ENCODE results near the gene HSPA12B. TPM values are rescaled to one million over a fixed set of nuclear protein-coding genes. Genes with fewer than 3 reads are reported as not detected.

The HSPA12B gene
- total RNA-seq, 4 donors from 2014 or later = 0.75 to 4.1 (median 2.7) TPM

DNA sequence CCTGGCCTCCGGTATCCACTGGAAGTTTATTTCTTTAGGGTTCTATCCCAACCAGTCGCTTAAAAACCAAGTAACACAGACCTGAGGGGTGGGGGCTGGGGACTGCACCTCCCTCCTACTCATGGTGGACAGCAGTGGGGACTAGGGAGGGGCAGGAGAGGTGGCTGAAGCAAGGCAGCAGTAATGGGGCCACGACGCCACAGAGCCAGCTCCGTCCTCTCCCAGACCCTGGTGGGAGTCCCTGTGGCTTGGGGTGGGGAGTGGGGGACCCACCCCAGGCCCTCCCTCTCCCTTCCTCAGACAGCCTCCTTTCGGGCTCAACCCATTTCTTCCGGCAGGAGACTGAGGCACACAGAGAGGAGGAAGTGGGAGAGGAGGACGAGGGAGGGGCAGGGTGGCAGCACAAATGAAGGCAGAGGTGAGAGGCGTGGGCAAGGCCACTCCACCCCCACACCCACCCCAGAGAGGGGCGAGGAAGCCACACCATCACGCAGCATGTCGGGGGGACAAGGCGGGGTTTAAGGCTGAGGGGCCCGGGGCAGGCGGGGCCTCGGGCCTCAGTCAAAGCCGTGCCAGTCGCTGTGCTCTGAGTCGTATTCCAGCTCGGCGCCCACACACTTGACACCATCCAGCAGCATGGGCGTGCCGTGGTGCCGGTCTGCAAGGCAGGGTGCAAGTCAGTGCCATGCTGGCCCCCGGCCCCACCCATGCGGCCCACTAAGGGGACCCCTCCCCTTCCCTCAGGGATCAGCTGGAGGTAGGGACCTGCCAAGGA is 21.2 kb downstream of the HSPA12B start:
- WGBS, 2 donors (ENCODE audit: low coverage in 1 of 2) = 90% methylated on average over 20 of the region's 26 CpGs; no CpG with 5 or more reads in 1 of the 2 donors
- Histone ChIP-seq H3K4me3 (no peak overlapping the region), H3K9me3 (no peaks in the 10 kb centered on the region), H3K36me3 (no peaks in the 10 kb centered on the region), H3K27ac (no peak overlapping the region), H3K27me3 (peaks cover 16% of the 10 kb centered on the region), H3K4me1 (peaks cover 2 to 20% (median 10%) of the 10 kb centered on the region in 4 donors)
- no peak for TF ChIP-seq CTCF (IDR thresholded peaks at IDR 0.05)
- intact Hi-C loops (cut with DNase I; ENCODE audit: low total_unique reads) = no loop called here
- in situ Hi-C loops (cut with MboI; ENCODE audit: low pct_ligation_motif_present in 1 of 4, low pct_unique_long_range_greater_than_20kb in 1 of 4, low sequenced_read_pairs in 3 of 4) = no loop called here
- no peak for DNase-seq

GRCh38 chr20:3754276-3754630 is 21.8 kb downstream of the HSPA12B start:
- Histone ChIP-seq H3K36me3 (no peaks in the 10 kb centered on the region), H3K27ac (no peak overlapping the region), H3K4me3 (no peak overlapping the region), H3K9me3 (no peaks in the 10 kb centered on the region), H3K27me3 (peaks cover 14% of the 10 kb centered on the region), H3K4me1 (peaks cover 2 to 20% (median 10%) of the 10 kb centered on the region in 4 donors)
- in situ Hi-C loops (cut with MboI; ENCODE audit: low pct_ligation_motif_present in 1 of 4, low pct_unique_long_range_greater_than_20kb in 1 of 4, low sequenced_read_pairs in 3 of 4) = no loop called here
- no peak for DNase-seq
- intact Hi-C loops (cut with DNase I; ENCODE audit: low total_unique reads) = no loop called here
- no peak for TF ChIP-seq POLR2AphosphoS5 (IDR thresholded peaks at IDR 0.05)
- no peak for TF ChIP-seq POLR2A (IDR thresholded peaks at IDR 0.05)
- no peak for TF ChIP-seq EP300 (IDR thresholded peaks at IDR 0.05; ENCODE audit: low read depth)
- no peak for TF ChIP-seq CTCF (IDR thresholded peaks at IDR 0.05)
- 85 to 91% methylated on average over 4 to 16 of the region's 16 CpGs for WGBS, 2 donors (ENCODE audit: low coverage in 1 of 2)

- peaks cover 0 to 12% (median 6%) of the 10 kb centered on the region in 4 donors for H3K4me1 ChIP-seq
- no peak for DNase-seq
- intact Hi-C loops (cut with DNase I; ENCODE audit: low total_unique reads) (no loop called here), in situ Hi-C loops (cut with MboI; ENCODE audit: low pct_ligation_motif_present in 1 of 4, low pct_unique_long_range_greater_than_20kb in 1 of 4, low sequenced_read_pairs in 3 of 4) (no loop called here)
- 94% methylated on average over 5 of the region's 7 CpGs; no CpG with 5 or more reads in 1 of the 2 donors for WGBS, 2 donors (ENCODE audit: low coverage in 1 of 2)
- H3K27ac ChIP-seq = no peak overlapping the region
- no peak overlapping the region for H3K4me3 ChIP-seq
- H3K9me3 ChIP-seq = no peaks in the 10 kb centered on the region
- H3K36me3 ChIP-seq = no peaks in the 10 kb centered on the region
- peaks cover 4% of the 10 kb centered on the region for H3K27me3 ChIP-seq
- no peak for TF ChIP-seq POLR2A (IDR thresholded peaks at IDR 0.05)
These were observed 22.8 kb downstream of the HSPA12B start for GRCh38 chr20:3755269-3755668.

- DNase-seq = no peak
- H3K36me3 ChIP-seq = no peaks in the 10 kb centered on the region
- H3K9me3 ChIP-seq = no peaks in the 10 kb centered on the region
- in situ Hi-C loops (cut with MboI; ENCODE audit: low pct_ligation_motif_present in 1 of 4, low pct_unique_long_range_greater_than_20kb in 1 of 4, low sequenced_read_pairs in 3 of 4) (no loop called here), intact Hi-C loops (cut with DNase I; ENCODE audit: low total_unique reads) (no loop called here)
- H3K27me3 ChIP-seq = no peaks in the 10 kb centered on the region
- WGBS, 2 donors (ENCODE audit: low coverage in 1 of 2) = 87% methylated on average over 4 of the region's 5 CpGs; no CpG with 5 or more reads in 1 of the 2 donors
- H3K27ac ChIP-seq = no peak overlapping the region
- H3K4me3 ChIP-seq = no peak overlapping the region
- peaks cover 0 to 12% (median 6%) of the 10 kb centered on the region in 4 donors for H3K4me1 ChIP-seq
- TF ChIP-seq EP300 (IDR thresholded peaks at IDR 0.05; ENCODE audit: low read depth) (no peak), POLR2A (IDR thresholded peaks at IDR 0.05) (no peak), CTCF (IDR thresholded peaks at IDR 0.05) (no peak), POLR2AphosphoS5 (IDR thresholded peaks at IDR 0.05) (no peak)
These were observed 23.5 kb downstream of the HSPA12B start for GRCh38 chr20:3755814-3756480.
